HepG2 (cell line): ENCODE measurements around the gene PPP1R16B. TPM values are rescaled to one million over a fixed set of nuclear protein-coding genes. Genes with fewer than 3 reads are reported as not detected.
A peak's percentile ranks its signal among the peaks of the same experiment; 100 is the strongest.

ENCODE experiments used
- BRF2 ChIP-seq: sonication (generic); formaldehyde crosslinking; IDR thresholded peaks from 2 replicates; pipeline ENCODE4 v1.8.1; 2022; ENCODE audit warnings: mild to moderate bottlenecking, missing genetic modification reagents
- EHMT2 ChIP-seq: fragments of 200-600 bp; sonication (generic); IDR thresholded peaks from 2 replicates; pipeline ENCODE4 v1.7.0; 2017; ENCODE audit warnings: antibody characterized with exemption, low read depth, low read length, borderline replicate concordance
- EZH2 ChIP-seq: conservative IDR thresholded peaks from 2 replicates; pipeline ENCODE4 v1.6.1; 2012; ENCODE audit warnings: mild to moderate bottlenecking, low read depth, low read length, moderate library complexity
- HCFC1 ChIP-seq: fragments of 150-350 bp; IDR thresholded peaks from 2 replicates; pipeline ENCODE4 v1.6.1; 2014; ENCODE audit warnings: low read depth, low read length
- HNRNPL ChIP-seq: fragments of 200-400 bp; formaldehyde crosslinking; IDR thresholded peaks from 2 replicates; pipeline ENCODE4 v1.6.1; 2017; ENCODE audit warnings: mild to moderate bottlenecking, low read depth, low read length
- IRF1 ChIP-seq: sonication (generic); formaldehyde crosslinking; IDR thresholded peaks from 2 replicates; pipeline ENCODE4 v1.4.0; 2020; ENCODE audit warnings: low read depth, mild to moderate bottlenecking, missing genetic modification reagents
- KLF9 ChIP-seq: IDR thresholded peaks from 2 replicates; pipeline ENCODE4 v1.6.1; 2016; ENCODE audit warnings: low read depth
- MLLT10 ChIP-seq: sonication (generic); formaldehyde crosslinking; IDR thresholded peaks from 2 replicates; pipeline ENCODE4 v1.4.0; 2020; ENCODE audit warnings: missing genetic modification reagents
- PCBP1 ChIP-seq: fragments of 200-400 bp; formaldehyde crosslinking; IDR thresholded peaks from 2 replicates; pipeline ENCODE4 v1.6.1; 2017; ENCODE audit warnings: mild to moderate bottlenecking, low read depth, low read length, borderline replicate concordance
- SMAD9 ChIP-seq: sonication (generic); formaldehyde crosslinking; IDR thresholded peaks from 2 replicates; pipeline ENCODE4 v1.5.1; 2020; ENCODE audit warnings: mild to moderate bottlenecking, missing genetic modification reagents
- TOE1 ChIP-seq: sonication (generic); formaldehyde crosslinking; IDR thresholded peaks from 2 replicates; pipeline ENCODE4 v1.4.0; 2020; ENCODE audit warnings: mild to moderate bottlenecking, missing genetic modification reagents
- YY1 ChIP-seq: IDR thresholded peaks from 2 replicates; pipeline ENCODE4 v1.6.1; 2011; ENCODE audit warnings: low read length, low read depth, moderate library complexity, mild to moderate bottlenecking; ENCODE audit not compliant: insufficient read depth, insufficient replicate concordance
- ZC3H13 ChIP-seq: sonication (generic); formaldehyde crosslinking; IDR thresholded peaks from 2 replicates; pipeline ENCODE4 v1.8.1; 2023; ENCODE audit warnings: mild to moderate bottlenecking, missing genetic modification reagents, moderate library complexity
- ZNF138 ChIP-seq: sonication (generic); formaldehyde crosslinking; IDR thresholded peaks from 2 replicates; pipeline ENCODE4 v1.5.0; 2020; ENCODE audit warnings: mild to moderate bottlenecking, low read depth, missing genetic modification reagents
- ZNF142 ChIP-seq: sonication (generic); formaldehyde crosslinking; IDR thresholded peaks from 2 replicates; pipeline ENCODE4 v1.4.0; 2020; ENCODE audit warnings: missing genetic modification reagents
- ZNF317 ChIP-seq: sonication (generic); formaldehyde crosslinking; IDR thresholded peaks from 2 replicates; pipeline ENCODE4 v1.5.0; 2020; ENCODE audit warnings: mild to moderate bottlenecking, missing genetic modification reagents
- ZNF710 ChIP-seq: sonication (generic); formaldehyde crosslinking; IDR thresholded peaks from 2 replicates; pipeline ENCODE4 v1.5.0; 2020; ENCODE audit warnings: mild to moderate bottlenecking, missing genetic modification reagents, borderline replicate concordance
- polyA plus RNA-seq, 8 experiments: library from polyadenylated mRNA; depleted of rRNA in 3 of 8; stranded (reverse) in 7 of 8; unstranded in 1 of 8; fragments of >200 nt; fragmentation: Illumina TruSeq in 4 of 8; extraction: Trizol in 4 of 8; gene quantifications; 2 replicates each; pipeline versions ENCODE4 v1.2.1 to v1.2.3, GENCODE V29; 2011 to 2016; ENCODE audit warnings: low read depth in 4 of 8, missing spikeins in 1 of 8, mixed read lengths in 1 of 8; ENCODE audit not compliant: insufficient read depth in 1 of 8
- total RNA-seq, 5 experiments: library from RNA; depleted of rRNA; stranded (reverse); fragments of >200 nt; fragmentation: Illumina TruSeq; extraction: Trizol; gene quantifications; 2 replicates each; pipeline ENCODE4 v1.2.3, GENCODE V29; 2016; ENCODE audit warnings: low read depth in 1 of 5
- TF ChIP-seq, protein P1 (sequence below): sonication (generic); formaldehyde crosslinking; IDR thresholded peaks from 2 replicates; pipeline ENCODE4 v1.8.0; 2023; ENCODE audit warnings: mild to moderate bottlenecking, missing genetic modification reagents

The PPP1R16B gene
- total and polyA plus RNA-seq, 2 of the 13 experiments (the other 11 are each of a cell fraction or from before 2014, with no cell fraction given): 0.02 to 0.11 TPM

DNA sequence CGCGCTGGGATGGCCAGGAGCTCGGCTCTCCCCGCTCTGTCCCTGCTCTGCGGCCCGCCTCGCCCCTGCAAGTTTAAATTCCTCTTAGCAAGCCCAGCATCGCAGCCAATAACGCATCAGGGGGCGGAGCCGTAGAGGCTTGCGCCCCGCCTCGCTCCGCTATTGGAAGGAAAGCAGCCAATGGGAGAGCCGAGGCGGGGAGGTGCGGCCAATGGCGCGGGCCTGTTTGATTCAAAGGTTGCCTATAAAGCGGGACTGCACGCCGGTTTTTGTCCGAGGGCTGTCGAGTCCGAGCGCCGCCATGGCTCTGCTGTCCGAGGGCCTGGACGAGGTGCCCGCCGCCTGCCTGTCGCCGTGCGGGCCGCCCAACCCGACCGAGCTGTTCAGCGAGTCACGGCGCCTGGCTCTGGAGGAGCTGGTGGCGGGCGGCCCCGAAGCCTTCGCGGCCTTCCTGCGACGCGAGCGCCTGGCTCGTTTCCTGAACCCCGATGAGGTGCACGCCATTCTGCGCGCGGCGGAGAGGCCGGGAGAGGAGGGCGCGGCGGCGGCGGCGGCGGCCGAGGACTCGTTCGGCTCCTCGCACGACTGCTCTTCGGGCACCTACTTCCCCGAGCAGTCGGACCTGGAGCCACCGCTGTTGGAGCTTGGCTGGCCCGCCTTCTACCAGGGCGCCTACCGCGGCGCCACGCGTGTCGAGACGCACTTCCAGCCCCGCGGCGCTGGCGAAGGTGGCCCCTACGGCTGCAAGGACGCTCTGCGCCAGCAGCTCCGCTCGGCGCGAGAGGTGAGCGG lies 120.8 kb downstream of the PPP1R16B start, which contains the start of gene FAM83D (continued):
- TF ChIP-seq ZNF142 (CRISPR knock-in tag) (peak; percentile 87), ZNF317 (CRISPR knock-in tag) (0 out of 2 replicates have a peak, but pooled peaks have one; percentile 33), MLLT10 (no peak), HCFC1 (no peak), HNRNPL (peak; percentile 41; the same call in 1 of the 2 replicates), ZNF138 (peak; percentile 82; the same call in 1 of the 2 replicates), KLF9 (CRISPR knock-in tag) (no peak; the same call in none of the 2 replicates), ZC3H13 (no peak; the same call in none of the 2 replicates), BRF2 (CRISPR knock-in tag) (peak; percentile 99), EZH2 (no peak), SMAD9 (peak; percentile 86), YY1 (peak; percentile 88), IRF1 (CRISPR knock-in tag) (no peak), PCBP1 (no peak), TOE1 (CRISPR knock-in tag) (0 out of 2 replicates have a peak, but pooled peaks have one; percentile 51), ZNF710 (peak; percentile 89), EHMT2 (peak; percentile 34; the same call in 1 of the 2 replicates)
- TF ChIP-seq, protein P1, sequence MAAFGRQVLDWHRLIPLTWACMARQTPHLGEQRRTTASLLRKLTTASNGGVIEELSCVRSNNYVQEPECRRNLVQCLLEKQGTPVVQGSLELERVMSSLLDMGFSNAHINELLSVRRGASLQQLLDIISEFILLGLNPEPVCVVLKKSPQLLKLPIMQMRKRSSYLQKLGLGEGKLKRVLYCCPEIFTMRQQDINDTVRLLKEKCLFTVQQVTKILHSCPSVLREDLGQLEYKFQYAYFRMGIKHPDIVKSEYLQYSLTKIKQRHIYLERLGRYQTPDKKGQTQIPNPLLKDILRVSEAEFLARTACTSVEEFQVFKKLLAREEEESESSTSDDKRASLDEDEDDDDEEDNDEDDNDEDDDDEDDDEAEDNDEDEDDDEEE (CRISPR knock-in tag): peak; percentile 89
